A549 treated with CpdA at 1 μM for 4 hours (cell line): ENCODE data around the gene IDI2. TPM values are rescaled to one million over a fixed set of nuclear protein-coding genes. Genes with fewer than 3 reads are reported as not detected.

Experiments used
- total RNA-seq: library from RNA; stranded (reverse); fragments of 200-300 nt; extraction: Qiagen RNA extraction; gene quantifications from 5 replicates; pipeline ENCODE4 v1.2.3, GENCODE V29; 2022; ENCODE audit warnings: low read depth

The IDI2 gene
- 0.13 TPM in 1 of 5 replicates, not detected in the others for total RNA-seq

GRCh38 chr10:1025683-1026082, at the start of gene IDI2:
IDI2 (minus strand) TSS chr10:1025859; CDS start chr10:1024723, 1,136 bp downstream.

GRCh38 chr10:1056326-1057105, 30.9 kb upstream of the IDI2 start, which contains the start of gene WDR37:
WDR37 (plus strand) TSS chr10:1056385; CDS start chr10:1072156, 15,771 bp downstream.

GRCh38 chr10:1048732-1049424, 23.2 kb upstream of the IDI2 start, which contains the start of gene IDI1:
IDI1 (minus strand) TSS chr10:1049119; CDS start chr10:1049003, 116 bp downstream.

GRCh38 chr10:987870-988666, 37.6 kb downstream of the IDI2 start, which contains the start of gene GTPBP4:
GTPBP4 (plus strand) TSS chr10:988434; CDS start chr10:988480, 46 bp downstream.

Other genes with a start within 250 kb of the IDI2 start
- gene LARP4B, start 94.2 kb downstream of the IDI2 start, total RNA-seq: 31.3 to 41.8 TPM (median 34.5 TPM) in 5 replicates
- 92.4 to 133 TPM (median 102 TPM) in 5 replicates for gene GTPBP4, start 37.4 kb downstream of the IDI2 start, total RNA-seq
- gene IDI1, start 23.3 kb upstream of the IDI2 start, total RNA-seq: 28.5 to 31.3 TPM (median 29.7 TPM) in 5 replicates
- gene WDR37, start 30.5 kb upstream of the IDI2 start, total RNA-seq: 7.5 to 8.7 TPM (median 8.1 TPM) in 5 replicates